K562 (cell line): ENCODE data around the gene VWA8.

Experiments used
- CTCF ChIP-seq, 3 experiments: IDR thresholded peaks in 2 of 3; conservative IDR thresholded peaks in 1 of 3; 2 replicates each; pipeline ENCODE4 v1.5.1; 2011 to 2012; ENCODE audit warnings: low read length in 3 of 3, mild to moderate bottlenecking in 3 of 3, control low read depth in 2 of 3, improper control_type of control experiment in 1 of 3, inconsistent platforms in 1 of 3, low read depth in 1 of 3, mixed read lengths in 1 of 3, moderate library complexity in 1 of 3; ENCODE audit not compliant: insufficient read depth in 2 of 3
- ELK1 ChIP-seq: sonication (generic); formaldehyde crosslinking; IDR thresholded peaks from 2 replicates; pipeline ENCODE4 v1.8.1; 2022; ENCODE audit warnings: missing genetic modification reagents
- FOXP4 ChIP-seq: sonication (generic); formaldehyde crosslinking; IDR thresholded peaks from 2 replicates; pipeline ENCODE4 v1.8.0; 2022; ENCODE audit warnings: mild to moderate bottlenecking, missing genetic modification reagents, borderline replicate concordance
- NBN ChIP-seq: fragments of 450-650 bp; IDR thresholded peaks from 2 replicates; pipeline ENCODE4 v1.6.1; 2016; ENCODE audit warnings: low read depth, mild to moderate bottlenecking
- PTBP1 ChIP-seq: fragments of 200-400 bp; formaldehyde crosslinking; IDR thresholded peaks from 2 replicates; pipeline ENCODE4 v1.6.1; 2017; ENCODE audit warnings: low read depth, low read length

GRCh38 chr13:41562083-41562482 lies 398.8 kb downstream of the VWA8 start:
- no peak for TF ChIP-seq FOXP4 (CRISPR knock-in tag)
- TF ChIP-seq PTBP1 = no peak
- TF ChIP-seq CTCF (IDR thresholded peaks at IDR 0.05 in 2 of 3, conservative IDR thresholded peaks at IDR 0.05 in 1 of 3; ENCODE audit: insufficient read depth in 2 of 3, low read depth in 1 of 3, low read length in 3 of 3) = no peak
- no peak for TF ChIP-seq ELK1 (CRISPR knock-in tag)
- no peak for TF ChIP-seq NBN
